DND-41 (cell line): ENCODE data around the gene ZNF629.

ENCODE experiments used
- EZH2 ChIP-seq: IDR thresholded peaks from 3 replicates; pipeline ENCODE4 v1.6.1; 2012; ENCODE audit warnings: borderline replicate concordance, low read depth, mild to moderate bottlenecking, moderate library complexity, low read length, inconsistent platforms; ENCODE audit not compliant: severe bottlenecking
- TF ChIP-seq, protein P1 (sequence below): IDR thresholded peaks from 2 replicates; pipeline ENCODE4 v1.5.1; 2012; ENCODE audit warnings: borderline replicate concordance, low read length, moderate library complexity, mild to moderate bottlenecking; ENCODE audit not compliant: poor library complexity, severe bottlenecking; ENCODE audit errors: extremely low read depth

DNA sequence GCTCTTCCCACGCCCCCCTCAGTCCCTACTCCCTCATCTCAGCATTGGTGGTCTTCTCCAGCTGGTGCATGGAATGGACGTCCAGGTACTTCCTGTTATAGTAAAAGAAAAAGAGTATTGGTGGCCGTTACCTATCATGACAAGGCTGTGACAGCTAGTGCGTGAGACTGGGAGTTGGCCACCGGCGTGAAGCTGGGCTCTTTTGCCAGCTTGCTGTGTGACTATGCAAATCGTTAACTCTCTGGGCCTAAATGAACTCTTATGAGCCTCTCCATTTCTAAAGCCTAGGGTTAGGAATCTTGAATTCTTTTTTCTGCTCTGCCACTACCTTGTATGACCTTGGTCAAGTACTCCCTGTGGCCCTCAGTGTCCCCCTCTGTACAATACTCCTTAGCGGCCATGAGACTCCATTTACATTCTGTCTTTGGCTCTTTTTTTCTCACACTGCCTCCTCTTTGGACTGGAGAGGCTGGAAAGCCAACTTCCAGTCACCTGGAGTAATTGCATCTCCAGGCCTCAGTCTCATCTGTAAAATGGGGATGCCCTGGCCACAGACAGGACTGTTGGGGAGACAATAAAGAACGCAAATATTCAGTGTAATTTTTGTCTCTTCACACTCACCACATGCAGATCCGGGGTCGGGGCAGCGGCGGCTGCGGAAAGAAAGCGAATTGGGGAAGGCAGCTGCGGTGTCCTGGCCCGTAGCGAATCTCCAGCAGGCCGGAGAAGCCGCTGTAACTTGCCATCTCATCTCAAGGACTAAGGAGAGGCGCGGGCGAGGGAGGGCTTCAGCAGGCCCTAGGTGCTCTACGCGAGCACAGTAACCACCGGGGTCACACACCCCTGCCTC lies 26.2 kb downstream of the ZNF629 start:
- TF ChIP-seq, protein P1, sequence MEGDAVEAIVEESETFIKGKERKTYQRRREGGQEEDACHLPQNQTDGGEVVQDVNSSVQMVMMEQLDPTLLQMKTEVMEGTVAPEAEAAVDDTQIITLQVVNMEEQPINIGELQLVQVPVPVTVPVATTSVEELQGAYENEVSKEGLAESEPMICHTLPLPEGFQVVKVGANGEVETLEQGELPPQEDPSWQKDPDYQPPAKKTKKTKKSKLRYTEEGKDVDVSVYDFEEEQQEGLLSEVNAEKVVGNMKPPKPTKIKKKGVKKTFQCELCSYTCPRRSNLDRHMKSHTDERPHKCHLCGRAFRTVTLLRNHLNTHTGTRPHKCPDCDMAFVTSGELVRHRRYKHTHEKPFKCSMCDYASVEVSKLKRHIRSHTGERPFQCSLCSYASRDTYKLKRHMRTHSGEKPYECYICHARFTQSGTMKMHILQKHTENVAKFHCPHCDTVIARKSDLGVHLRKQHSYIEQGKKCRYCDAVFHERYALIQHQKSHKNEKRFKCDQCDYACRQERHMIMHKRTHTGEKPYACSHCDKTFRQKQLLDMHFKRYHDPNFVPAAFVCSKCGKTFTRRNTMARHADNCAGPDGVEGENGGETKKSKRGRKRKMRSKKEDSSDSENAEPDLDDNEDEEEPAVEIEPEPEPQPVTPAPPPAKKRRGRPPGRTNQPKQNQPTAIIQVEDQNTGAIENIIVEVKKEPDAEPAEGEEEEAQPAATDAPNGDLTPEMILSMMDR: no peak
- no peak for TF ChIP-seq EZH2
